GM18498 (cell line): ENCODE results near the gene PRR7.

Experiments used
- ATAC-seq: cut with Tn5 transposase; IDR thresholded peaks from one replicate; pipeline ENCODE4 v1.9.1; 2021; ENCODE audit warnings: mild to moderate bottlenecking, moderate library complexity; ENCODE audit not compliant: unreplicated experiment

The PRR7 gene

DNA sequence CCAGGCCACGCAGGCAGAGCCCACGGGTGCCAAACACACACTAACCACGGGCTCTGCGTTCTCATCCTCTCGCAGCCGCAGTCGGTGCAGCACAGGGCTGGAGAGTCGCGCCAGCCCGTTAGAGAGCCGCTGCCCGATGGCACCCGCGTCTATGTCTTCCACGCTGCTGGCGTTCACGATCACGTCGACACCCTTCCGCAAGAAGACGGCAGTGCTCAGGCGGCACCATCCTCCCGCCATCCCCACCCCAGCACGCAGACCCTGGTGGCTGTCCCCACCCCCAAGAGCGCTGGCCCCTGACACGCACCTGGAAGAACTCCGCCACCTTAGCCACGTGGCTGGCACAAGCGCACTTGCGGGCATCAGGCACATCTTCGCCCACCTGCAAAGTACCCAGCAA, 20.8 kb downstream of the PRR7 start:
- ATAC-seq: no peak

DNA sequence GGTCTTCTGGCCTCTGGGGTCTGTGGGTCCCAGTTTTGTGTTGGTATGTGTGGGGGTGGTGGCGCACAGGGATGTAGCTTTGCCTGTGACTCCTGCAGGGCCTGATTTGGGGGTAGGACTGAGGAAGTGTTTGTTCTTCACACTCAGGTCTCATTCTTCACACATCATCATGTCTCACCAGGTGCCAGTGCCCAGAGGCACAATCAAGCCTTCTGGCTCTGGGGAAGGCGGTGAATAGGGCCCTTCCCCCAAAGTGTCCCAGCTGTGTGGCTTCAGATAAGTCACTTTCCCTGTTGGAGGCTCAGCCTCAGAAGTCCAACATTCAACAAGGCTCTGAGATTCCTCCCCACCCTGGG, 21.7 kb downstream of the PRR7 start:
- no peak for ATAC-seq

DNA sequence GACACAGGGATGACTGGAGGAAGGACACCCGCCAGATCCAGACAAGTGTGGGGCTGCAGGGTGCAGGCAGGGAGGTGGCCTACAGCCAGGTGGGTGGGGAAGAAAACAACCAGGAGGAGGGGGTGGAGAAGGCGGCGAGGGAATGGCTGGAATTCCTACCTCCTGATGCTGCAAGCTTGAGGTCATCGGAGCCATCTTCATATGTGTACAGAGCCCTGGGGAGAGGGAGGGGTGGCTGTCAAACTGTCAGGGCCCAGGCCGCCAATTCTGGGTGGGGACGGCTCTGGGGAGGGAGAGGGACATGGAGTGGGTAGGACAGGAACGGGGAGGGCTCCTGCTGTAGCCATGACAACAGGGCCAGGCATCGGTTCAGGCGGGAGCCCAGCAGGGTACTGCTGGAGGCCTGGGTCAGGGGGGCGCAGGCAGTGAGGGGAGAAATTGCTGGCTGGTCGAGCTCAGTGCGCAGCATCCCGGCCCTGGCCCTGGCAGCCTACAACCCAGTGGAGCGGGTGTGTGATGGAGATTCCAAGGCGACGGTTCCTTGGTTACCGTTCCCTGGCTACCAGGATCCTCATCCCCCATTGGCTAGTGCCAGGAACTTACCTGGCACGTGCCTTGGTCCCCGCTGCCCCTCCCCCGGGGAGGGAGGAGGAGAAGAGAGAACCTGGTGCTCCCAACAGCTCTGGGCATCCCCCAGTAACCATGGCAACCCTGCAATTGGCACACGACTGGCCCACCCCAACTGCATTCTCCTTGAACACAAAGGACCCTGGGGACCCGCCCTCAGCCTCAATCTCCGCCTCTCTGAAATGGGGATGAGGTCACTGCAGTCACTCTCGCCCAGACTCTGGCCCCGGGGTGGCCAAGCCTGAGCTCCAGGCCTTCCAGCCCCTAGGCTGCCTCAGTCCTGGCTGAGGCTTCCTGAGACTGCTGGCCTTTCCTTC, 22.3 kb downstream of the PRR7 start:
- ATAC-seq: no peak

DNA sequence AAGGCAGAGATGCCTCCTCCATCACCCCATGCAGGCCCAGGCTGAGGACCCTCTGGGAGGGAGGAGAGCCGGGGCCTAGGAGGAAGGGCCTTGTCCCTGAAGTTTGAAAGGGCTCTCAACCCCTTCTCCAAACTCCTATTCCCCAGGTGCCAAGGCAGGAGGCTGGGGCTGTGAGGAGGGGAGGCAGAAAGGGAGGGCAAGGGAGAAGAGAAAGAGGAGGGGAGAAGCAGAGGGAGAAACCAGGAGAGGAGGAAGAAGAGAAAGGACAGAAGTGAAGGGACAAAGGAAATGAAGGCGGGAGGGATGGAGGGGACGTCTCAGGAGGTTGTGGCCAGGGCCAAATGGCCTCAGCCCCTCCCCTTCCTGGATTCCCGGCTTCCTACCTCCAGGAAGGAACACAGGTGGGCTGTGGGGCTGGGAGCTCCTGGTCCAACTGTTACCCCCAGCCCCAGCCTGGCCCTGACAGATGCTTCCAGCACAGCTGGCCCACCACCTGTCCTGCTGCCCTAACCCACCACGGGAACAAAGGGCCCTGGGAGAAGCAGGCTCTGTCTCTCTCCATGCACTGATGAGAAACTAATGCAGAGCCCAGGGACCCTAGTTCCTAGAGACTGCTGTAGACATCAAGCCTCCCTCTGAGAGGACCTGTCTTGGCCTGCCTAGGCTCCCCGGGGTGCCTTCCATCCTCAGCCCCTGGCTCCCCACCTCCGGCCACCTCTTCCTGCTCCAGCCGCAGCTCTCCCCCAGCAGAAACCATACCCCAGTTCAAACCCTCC, 23.3 kb downstream of the PRR7 start:
- no peak for ATAC-seq

DNA sequence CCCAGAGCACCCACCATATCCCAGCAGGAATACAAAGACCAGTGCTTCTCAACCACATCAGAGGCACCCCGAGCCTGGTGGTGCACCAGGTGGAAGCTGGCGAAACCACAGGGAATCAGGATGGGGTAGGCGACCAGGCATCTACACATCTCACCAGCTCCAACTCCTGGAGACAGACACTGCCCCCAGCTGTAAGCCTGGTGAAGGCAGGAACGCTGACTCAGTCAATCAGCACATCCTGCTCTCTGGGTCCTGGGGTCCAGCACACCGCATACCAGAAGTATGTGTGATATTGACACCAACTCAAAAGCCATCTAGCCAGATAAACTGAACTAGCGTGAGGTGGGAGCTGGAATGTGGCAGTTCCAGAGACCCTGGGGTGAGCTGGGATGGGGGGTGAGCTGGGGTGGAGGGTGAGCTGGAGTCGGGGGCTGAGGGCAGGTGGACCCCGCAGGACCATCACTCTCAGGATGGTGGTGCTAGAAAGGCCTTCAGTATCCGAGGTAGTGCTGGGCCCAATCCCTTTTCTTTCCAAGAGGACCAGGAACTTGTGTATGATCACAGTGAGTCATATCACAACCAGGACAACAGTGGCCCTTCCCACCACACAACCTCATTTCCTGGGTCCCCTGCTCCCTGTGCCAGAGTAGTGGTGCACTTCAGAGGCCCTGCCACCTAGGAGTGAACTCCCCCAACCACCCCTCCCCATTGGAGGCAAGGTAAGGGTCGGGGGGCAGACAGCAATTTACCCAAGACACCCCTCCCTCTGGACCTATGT, 24.3 kb downstream of the PRR7 start:
- no peak for ATAC-seq

DNA sequence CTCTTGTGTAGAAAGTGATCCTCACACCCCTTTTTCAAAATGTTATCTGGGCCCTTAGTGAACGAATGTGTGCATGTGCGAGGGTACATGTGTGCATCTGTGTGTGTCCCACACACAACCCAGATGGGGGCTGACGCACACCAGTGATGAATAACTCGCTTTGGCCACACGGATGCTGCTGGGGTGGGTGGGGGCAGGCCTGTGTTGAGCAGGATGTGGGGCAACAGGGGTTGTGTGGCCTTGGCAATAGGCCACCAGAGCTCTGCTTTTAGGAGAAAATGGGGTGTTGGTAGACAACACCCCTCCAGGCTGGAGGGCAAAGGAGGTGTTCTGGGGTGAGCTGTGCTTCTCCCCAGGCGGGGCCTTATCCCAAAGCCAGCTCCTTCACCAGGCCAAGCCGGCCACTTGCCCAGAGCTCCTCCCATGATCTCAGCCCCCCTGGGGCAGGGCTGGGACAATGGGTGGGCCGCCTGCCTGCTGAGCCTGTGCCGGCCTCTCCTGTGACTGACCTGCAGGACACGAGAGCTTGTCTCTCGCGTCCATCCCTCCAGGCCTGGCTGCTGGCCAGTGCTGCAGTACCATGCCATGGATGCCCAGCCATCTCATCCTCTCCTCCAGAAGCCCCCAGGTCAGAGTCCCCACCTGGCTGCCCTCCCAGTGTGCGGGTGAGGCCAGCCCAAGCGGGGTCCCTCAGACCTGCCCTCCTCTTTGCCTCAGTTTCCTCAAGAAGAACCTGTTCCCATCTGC, 25.2 kb downstream of the PRR7 start:
- no peak for ATAC-seq

DNA sequence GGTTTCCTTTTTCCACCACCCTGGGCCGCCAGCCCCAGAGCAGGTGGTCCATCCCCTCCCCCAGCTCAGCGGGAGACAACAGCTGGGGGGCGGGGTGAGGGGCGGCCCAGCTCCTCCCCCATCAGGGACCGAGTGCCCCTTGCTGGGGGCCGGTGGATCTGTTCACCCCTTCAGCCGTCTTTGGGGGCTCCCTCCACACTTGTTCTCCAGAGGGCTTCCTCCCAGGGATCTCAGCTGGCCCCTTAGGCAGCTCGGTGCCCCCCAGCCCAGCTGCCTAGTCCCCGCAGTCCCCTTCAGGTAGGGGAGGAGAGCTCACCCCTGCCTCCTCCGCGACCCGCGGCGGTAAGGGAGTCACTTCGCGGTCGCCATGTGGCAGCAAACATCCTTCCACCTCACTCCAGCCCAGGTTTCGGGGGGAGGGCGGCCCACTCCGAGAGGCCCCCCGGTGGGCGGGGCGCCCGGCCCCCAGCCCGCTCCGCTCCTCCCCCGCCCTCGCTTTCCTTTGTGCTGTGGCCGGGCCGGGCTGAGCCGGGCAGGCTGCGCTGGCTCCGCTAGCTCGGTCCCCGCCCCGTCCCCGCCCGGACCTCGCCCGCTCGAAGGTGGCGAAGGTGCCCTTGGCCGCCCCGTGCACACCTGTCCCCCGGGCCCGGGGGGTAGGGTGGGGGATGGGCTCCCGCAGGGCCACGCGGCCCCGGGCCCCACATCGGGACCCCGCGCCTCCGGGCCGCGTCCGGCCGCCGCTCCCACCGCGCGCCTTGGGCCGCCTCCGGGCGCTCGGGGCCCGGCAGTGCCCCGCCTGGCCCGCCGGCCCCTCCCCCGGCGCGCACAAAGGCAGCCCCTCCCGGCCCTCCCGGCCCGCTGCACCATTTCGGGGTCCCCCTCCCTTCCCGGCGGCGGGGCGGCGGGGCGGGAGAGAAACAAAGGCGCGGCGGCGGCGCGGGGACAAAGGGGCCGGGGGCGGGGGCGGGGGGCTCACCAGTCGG, 26.1 kb downstream of the PRR7 start:
- peak; percentile 37 for ATAC-seq

DNA sequence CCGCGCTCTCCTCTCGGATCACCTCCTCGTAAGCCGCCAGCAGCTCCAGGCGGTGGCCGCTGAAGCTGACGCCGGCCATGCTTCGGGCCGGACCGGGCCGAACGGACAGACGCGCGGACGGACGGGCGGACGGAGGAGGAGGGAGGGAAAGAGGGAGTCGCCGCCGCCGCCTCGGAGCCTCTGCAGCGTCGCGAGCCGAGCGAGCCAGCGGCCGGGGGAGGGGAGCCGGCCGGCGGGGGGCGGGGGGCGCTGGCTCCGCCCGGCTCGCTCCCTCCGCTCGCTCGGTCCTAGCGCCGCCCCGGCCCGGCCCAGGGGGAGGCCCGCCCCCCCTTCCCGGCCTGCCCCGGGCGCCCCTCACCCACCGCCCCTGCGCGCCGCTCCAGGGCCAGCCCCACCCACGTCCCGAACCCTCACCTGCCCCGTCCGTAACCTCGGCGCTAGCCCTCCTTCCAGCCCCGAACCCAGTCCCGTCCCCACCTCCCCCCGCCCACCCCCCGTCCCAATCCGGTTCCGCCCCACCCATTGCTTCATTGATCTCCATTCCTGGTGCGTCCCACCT, 26.9 kb downstream of the PRR7 start, which contains the start of gene DBN1:
DBN1 (minus strand) TSS at position 192 of the 559 bp plus-strand sequence; CDS start at position 79, 113 bp downstream.
- peak; percentile 50 for ATAC-seq

DNA sequence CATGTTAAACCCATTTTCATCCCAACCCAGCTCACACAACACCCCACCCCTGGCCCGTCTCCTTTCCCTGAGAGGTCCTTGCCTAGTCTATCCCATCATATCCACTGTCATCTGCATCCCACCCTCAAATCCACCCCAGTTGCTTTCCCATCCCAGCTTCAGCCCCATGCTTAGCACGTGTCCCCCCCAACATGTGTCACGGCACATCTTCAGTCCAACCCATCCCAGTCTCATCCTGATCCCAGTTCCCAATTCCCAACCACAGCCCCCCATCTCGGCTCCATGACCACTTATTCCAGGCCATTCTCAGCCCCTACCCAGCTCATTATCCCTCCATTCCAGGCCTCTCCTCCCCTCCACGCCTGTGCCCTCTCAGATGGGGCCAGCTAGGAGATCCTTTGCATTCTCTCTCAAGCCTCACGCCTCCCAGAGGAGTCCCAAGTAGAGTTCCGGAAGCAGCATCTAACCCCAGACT, 27.4 kb downstream of the PRR7 start:
- no peak for ATAC-seq

DNA sequence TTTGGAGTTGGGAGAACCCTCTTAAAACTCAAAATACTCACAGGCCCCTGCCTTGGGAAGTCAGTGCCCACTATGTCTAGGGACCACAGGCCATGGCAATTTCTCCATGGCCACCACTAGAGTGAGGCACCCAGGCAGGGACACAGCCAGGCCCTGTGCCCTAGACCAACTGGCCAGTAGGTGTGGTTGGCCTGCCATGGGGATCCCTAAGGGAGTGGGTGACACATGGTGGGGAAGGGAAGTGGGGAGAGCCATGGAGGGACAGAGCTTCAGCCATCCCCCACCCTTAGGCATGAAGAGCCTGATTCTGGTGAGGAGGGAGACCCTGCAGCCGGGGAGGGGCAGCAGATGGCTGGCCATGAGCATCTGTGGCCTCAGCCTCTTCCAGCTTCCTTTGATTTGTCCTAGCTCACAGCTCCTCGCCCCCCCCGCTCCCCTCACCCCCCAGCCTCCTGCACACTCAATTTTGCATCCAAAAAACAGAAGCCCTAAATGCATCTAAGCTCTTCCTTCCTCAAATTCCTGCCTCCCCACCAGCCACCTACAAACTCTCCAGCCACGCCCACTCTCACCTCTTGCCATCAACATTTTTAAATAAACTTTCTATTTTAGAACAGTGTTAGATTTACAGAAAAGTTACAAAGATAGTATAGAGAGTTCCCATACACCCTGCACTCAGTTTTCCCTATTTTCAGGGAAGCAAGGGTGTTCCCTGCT, 28.4 kb downstream of the PRR7 start:
- ATAC-seq: no peak

DNA sequence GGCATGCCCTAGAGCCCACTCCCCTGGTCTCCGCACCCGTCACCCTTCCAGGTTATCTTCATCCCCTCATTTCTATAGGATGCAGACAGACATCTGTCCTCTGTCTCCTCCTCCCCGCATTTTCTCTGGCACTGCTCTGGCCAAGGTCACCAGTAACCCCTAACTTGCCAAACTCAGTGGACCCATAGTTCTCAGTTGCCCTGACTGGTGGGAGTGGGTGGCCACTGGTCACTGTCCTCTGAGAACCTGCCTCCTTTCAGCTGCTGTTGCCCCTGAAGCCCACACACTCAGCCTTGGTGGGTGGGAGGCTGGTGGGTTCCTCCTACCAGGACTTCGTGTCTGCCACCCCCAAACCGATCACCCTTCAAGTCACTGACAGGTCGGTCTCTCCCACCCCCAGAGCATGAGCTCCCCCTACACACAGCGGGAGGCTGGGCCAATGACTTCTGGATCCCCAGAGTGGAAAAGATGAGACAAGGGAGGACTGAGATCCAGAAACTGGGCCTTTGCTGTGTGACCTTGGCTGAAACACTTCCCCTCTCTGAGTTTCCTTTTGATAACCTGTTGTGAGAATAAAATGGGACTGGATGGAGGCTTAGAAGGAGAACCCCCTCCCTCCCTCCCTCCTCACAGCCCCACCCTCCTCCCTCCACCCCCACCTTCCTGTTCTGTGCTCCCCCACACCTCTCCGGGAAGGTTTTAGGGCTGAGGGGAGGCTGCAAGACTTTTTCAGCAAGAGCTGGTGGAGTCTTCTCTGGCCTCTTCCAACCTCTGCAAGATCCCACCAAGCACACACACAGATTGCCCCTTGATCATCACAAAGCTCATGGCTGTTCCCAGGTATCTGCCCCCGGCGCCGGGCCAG, 29.2 kb downstream of the PRR7 start:
- no peak for ATAC-seq

DNA sequence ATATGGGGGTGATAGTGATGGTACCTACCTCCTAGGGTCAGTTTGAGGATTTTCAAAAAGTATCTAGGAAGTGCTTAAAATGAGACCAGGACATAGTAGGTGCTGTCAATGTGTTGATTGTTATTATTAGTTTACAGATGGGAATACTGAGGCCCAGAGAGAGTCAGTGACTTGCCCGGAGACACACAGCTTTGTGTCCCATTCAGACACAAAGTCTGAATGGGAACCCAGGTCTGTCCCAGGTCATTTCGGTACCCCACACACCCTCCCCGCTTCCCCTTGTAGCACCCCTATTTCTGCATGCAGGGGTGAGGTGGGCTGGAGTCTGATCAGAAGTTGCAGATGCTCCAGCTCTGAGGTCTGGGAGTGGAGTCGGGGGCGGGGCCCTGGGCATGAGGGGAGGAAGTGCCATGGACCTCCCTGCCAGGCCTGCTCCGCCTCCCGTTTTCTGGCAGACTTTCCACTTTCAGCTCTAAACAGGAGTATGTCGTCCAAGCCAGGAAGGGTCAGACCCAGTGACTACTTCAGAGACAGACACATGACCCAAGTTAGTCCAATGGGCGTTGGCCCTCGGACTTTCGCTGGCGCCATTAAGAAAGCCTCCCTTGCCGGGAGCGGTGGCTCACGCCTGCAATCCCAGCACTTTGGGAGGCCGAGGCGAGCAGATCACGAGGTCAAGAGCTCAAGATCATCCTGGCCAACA, 30.1 kb downstream of the PRR7 start:
- ATAC-seq: no peak

DNA sequence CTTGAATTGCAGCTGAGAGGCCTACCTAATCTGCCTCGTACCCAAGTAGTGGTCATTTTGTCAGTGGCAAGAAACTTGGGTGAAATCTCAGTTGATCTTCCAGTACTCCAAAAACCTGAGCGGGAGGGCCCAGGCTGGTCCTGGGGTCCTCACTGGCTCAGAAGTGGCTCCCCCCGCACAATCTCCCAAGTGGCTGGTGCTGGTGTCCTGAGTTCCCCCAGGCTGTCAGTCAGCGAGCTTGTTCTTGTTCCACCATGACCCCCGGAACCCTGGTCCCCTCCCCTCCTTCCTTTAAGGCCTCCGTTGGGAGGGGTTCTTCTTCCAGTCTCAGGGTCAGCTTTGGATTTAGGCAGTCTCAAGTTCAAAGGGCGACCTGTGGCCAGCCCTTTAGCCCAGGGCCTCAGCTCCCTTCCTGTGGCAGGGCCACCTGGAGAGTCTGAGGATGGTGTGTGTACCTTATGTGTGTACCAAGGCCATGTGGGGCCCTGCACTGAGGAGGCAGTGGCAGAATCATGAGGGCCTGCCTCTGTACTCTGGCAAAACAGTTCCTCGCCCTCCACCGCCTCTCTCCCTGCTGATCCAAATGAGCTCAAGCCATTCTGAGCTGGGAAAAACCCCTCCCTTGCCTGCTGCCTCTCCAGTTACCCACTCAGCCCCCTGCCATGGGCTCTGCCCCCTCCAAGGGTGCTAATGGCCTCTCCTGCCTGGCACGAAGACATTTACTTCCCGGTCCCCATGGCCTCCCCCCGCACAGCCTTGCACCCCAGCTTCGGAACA, 31.3 kb downstream of the PRR7 start:
- no peak for ATAC-seq

DNA sequence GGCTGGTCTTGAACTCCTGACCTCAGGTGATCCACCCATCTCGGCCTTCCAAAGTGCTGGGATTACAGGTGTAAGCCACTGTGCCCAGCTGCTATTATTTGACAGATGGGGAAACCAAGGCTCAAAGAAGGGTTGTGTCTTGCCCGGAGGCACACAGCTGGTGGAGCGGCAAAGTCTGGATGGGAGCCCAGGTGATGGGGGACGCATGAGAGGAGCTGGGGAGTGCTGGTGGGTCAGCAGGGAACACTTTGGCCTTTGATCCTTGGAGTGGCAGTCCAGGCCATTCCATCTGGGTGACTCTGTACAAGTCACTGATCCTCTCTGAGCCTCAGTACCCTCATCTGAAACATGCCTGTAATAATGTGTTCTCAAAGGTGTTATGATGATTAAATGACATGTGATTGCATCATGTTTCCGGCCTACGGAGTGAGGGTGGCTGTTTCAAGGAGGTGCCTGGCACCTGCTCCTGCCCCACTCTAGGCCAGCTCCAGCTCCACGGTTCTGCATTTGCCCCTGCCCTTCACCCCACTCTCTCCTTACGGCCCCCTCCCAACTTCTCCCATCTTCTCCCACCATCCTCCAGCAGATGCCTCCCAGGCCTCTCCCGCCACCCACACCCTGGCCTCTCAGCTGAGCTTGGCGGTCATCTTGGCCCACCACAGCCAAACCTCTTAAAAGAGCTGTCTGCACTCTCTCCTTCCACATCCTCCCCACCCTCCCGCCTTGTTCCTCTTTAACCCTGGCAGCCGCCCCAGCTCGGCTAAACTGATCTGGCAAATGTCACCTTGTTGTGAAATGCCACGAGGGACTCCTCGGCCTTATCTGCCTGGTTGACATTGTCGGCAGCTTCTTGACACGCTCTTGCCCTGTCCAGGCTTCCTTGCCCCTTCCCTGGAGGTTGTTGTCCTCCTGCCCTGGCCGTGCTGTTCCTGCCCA, 32.4 kb downstream of the PRR7 start:
- ATAC-seq: no peak

DNA sequence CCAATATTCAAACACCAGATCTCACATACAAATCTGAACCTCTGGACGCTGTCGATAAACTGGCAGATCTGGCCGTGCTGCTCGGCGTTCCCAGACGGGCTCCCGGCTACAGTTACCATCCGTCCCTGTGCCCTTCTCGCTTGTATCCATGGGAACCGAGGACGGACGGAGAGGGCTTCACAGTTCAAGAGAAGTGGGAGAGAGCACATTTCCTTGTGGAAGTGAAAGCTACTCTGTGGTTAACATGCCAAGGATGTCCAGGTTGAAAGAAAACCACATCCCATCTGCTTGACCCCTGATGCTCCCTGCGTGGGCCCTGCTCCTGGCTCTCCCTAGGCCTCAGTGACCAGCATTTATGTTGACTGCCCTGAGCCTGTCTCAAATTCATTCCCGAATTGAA, 33.2 kb downstream of the PRR7 start:
- ATAC-seq: no peak
